ENCODE results near the gene CORO2B.

The CORO2B gene

GRCh38 chr15:68553314-68553993 lies 25.3 kb upstream of the CORO2B start:
- in situ Hi-C loops (cut with MboI; ENCODE audit: low pct_unique_long_range_greater_than_20kb, low sequenced_read_pairs): loop anchor here (25.0 kb wide), 1 partner anchor 334 kb away; no protein-coding TSS in a partner anchor
- no peak for DNase-seq

GRCh38 chr15:68553994-68554720 lies 24.6 kb upstream of the CORO2B start:
- in situ Hi-C loops (cut with MboI; ENCODE audit: low pct_unique_long_range_greater_than_20kb, low sequenced_read_pairs): loop anchor here (25.0 kb wide), 1 partner anchor 333 kb away; no protein-coding TSS in a partner anchor

GRCh38 chr15:68554721-68555678 lies 23.8 kb upstream of the CORO2B start:
- in situ Hi-C loops (cut with MboI; ENCODE audit: low pct_unique_long_range_greater_than_20kb, low sequenced_read_pairs): loop anchor here (25.0 kb wide), 1 partner anchor 332 kb away; no protein-coding TSS in a partner anchor
- DNase-seq: no peak

More at GRCh38 chr15:68553994-68554720, 24.6 kb upstream of the CORO2B start:
- DNase-seq: peak; percentile 87

GRCh38 chr15:68555679-68556037 lies 23.1 kb upstream of the CORO2B start:
- no peak for DNase-seq
- in situ Hi-C loops (cut with MboI; ENCODE audit: low pct_unique_long_range_greater_than_20kb, low sequenced_read_pairs): loop anchor here (25.0 kb wide), 1 partner anchor 332 kb away; no protein-coding TSS in a partner anchor

DNA sequence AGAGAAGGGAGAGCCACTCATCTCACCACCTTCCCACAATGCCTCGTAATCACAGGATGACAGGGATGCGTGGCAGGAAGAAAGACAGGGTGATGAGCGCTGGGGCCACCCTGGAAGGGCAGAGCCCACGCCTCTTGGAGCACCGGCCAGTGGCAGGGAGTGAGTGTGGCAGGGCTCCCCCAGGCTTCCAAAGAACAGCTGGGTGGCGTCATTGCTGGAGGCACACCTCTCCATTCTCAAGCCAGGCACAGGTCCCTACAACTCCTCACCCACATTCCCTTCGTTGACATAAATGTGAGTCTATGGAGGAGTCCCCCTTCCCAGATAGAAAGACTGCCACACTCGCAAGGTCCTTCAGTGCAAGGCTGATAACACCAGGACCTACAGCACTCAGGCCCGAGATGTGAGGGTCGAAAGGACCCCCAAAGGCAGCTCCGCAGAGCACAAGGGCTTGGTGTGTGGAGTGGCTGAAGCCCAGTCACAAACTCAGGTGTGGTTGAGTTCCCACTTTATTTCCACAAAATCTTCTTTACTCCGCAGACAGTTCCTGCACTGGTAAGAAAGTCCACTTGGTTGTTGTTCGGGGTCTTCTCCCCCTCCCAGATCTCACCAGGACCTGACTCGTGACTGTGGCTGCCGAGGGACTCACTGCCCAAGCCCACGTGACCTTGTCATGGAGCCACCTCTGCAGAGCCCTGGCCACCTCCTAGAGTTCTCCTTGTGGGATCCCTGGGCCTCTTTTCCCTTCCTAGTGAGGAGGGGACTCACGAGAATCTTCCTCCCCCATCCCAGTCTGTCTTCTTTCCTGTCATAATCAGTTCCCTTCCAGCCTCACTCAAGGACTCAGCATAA lies 22.4 kb upstream of the CORO2B start:
- in situ Hi-C loops (cut with MboI; ENCODE audit: low pct_unique_long_range_greater_than_20kb, low sequenced_read_pairs): loop anchor here (25.0 kb wide), 1 partner anchor 331 kb away; no protein-coding TSS in a partner anchor
- no peak for DNase-seq

GRCh38 chr15:68557469-68558317 lies 21.1 kb upstream of the CORO2B start:
- in situ Hi-C loops (cut with MboI; ENCODE audit: low pct_unique_long_range_greater_than_20kb, low sequenced_read_pairs): loop anchor here (25.0 kb wide), 1 partner anchor 330 kb away; no protein-coding TSS in a partner anchor
- no peak for DNase-seq

- in situ Hi-C loops (cut with MboI; ENCODE audit: low pct_unique_long_range_greater_than_20kb, low sequenced_read_pairs): loop anchor here (25.0 kb wide), 1 partner anchor 329 kb away; no protein-coding TSS in a partner anchor
- DNase-seq: no peak
Observed at GRCh38 chr15:68558318-68559305, 20.2 kb upstream of the CORO2B start.

DNA sequence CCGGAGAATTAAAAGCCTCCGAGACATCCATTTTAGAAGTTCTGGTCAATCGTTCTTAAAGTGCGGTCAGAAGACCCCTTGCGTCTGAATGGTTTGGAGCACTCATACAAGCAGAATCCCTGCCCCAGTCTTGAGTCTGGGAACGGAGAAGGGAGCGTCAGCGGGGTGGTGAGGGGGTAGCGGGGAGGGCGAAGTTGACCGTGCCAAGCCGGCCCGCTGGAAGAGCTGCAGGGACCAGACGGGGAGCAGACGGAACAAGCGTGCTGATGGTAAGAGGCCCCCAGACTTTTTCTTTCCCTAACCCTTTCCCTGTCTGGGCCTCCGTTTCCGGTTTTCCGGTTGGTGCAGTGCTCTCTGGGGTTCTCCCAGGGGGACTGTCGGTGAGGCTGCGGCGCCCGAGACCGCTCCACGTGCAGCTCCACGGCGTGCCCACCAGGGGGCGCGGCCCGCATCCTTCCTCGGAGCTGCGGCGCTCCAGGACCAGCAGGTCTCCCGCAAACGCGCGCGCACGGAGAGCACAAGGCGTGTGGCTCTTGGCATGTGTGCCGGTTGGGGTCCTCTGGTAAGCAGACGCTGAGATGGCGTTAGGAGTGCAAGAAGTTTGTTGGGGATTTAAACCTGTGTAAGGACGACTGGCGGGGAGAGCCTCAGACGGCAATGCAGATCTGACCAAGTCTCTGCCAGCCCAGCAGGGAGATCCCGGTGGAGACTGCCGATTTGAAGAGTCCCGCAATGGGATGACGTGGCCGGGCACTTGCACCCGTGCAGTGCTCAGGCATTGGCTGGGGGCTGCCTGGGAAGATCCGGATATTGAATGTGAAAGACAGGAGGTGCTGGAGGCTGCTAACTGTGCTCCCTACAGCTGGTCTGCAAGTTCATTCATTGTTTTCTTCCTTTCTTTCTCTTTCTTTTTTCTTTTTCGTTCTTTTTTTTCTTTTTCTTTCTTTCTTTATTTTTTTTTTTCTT lies 19.2 kb upstream of the CORO2B start:
- in situ Hi-C loops (cut with MboI; ENCODE audit: low pct_unique_long_range_greater_than_20kb, low sequenced_read_pairs): loop anchor here (25.0 kb wide), 1 partner anchor 328 kb away; no protein-coding TSS in a partner anchor
- peak; percentile 90 for DNase-seq

GRCh38 chr15:68560501-68561113 lies 18.2 kb upstream of the CORO2B start:
- in situ Hi-C loops (cut with MboI; ENCODE audit: low pct_unique_long_range_greater_than_20kb, low sequenced_read_pairs): loop anchor here (25.0 kb wide), 1 partner anchor 327 kb away; no protein-coding TSS in a partner anchor

DNA sequence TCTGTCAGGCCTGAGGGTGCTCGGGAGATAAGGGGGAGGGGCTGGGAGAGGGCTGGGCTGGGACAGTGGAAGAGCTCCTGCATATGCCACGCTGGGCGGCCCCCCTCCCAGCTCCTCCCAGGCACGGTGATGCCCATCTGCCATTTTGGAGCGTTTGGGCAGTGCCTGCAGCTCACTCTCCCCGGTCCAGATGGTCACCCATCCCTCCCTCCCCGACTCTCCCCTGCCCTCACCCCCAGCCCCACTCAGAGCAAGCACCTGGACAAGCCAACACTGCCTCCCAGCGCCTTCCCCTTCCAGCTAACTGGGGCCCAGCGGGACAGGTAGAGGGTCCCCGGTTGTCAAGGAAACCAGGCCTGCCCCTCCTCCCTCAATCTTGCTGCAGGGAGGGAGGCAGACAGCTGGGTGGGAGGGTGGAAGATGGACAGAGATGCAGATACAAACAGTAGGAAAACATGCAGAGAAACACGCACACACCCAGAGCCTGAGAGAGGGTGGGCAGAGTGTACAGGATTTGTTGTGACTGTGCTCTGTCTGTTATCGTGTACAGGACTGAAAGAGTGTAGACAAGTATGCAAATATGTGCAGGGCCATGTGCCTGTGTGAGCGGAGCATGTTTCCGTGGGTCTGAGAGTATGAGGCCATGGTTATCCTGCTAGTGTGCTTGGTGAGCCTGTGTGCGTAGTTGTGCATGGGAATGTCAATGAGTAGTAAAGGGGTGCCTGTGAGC lies 17.5 kb upstream of the CORO2B start:
- in situ Hi-C loops (cut with MboI; ENCODE audit: low pct_unique_long_range_greater_than_20kb, low sequenced_read_pairs): loop anchor here (25.0 kb wide), 1 partner anchor 326 kb away; no protein-coding TSS in a partner anchor
- DNase-seq: no peak

More at GRCh38 chr15:68560501-68561113, 18.2 kb upstream of the CORO2B start:
- DNase-seq: no peak

DNA sequence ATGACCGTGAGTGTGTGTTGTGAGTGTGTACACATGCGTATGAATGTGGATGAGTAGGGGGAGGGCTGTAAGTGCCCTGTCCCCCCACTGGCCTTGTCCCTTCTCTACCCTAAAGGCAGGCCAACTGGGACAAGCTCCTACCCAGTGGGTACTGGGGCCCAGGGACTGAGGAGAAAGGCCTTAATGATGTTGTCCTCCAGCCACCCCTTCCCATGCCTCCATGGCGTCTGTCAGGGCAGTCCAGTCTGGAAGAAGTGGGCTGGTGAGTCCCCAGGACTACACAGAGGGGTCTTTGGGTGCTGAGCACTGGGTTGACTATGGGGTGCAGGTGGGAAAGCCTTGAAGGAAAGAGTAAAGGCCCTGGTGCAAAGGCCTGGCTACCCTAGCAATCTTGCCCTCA lies 16.9 kb upstream of the CORO2B start:
- no peak for DNase-seq

DNA sequence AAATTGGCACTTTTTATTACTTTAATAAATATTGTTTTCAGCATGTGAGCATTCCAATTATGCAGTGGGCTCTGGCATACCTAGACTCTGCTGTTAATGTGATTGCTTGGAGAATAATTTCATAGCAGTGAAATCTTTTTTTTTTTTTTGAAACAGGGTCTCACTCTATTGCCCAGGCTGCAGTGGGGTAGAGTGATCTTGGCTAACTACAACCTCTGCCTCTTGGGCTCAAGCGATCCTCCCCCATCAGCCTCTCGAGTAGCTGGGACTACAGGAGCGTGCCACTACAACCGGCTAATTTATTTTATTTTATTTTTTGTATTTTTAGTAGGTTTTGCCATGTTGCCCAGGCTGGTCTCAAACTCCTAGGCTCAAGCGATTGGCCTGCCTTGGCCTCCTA lies 14.6 kb upstream of the CORO2B start:
- in situ Hi-C loops (cut with MboI; ENCODE audit: low pct_unique_long_range_greater_than_20kb, low sequenced_read_pairs): loop anchor here (25.0 kb wide), 1 partner anchor 323 kb away; no protein-coding TSS in a partner anchor
- no peak for DNase-seq

More for the DNA sequence above, 16.9 kb upstream of the CORO2B start:
- in situ Hi-C loops (cut with MboI; ENCODE audit: low pct_unique_long_range_greater_than_20kb, low sequenced_read_pairs): loop anchor here (25.0 kb wide), 1 partner anchor 325 kb away; no protein-coding TSS in a partner anchor

GRCh38 chr15:68565234-68565633 lies 13.6 kb upstream of the CORO2B start:
- in situ Hi-C loops (cut with MboI; ENCODE audit: low pct_unique_long_range_greater_than_20kb, low sequenced_read_pairs): loop anchor here (25.0 kb wide), 1 partner anchor 322 kb away; no protein-coding TSS in a partner anchor
- no peak for DNase-seq

- in situ Hi-C loops (cut with MboI; ENCODE audit: low pct_unique_long_range_greater_than_20kb, low sequenced_read_pairs): loop anchor here (25.0 kb wide), 1 partner anchor 322 kb away; no protein-coding TSS in a partner anchor
- DNase-seq: no peak
Observed at GRCh38 chr15:68565726-68566125, 13.1 kb upstream of the CORO2B start.

All from KBM-7 (cell line).